ENCODE measurements around the gene ZNF563.

ZNF563 gene

DNA sequence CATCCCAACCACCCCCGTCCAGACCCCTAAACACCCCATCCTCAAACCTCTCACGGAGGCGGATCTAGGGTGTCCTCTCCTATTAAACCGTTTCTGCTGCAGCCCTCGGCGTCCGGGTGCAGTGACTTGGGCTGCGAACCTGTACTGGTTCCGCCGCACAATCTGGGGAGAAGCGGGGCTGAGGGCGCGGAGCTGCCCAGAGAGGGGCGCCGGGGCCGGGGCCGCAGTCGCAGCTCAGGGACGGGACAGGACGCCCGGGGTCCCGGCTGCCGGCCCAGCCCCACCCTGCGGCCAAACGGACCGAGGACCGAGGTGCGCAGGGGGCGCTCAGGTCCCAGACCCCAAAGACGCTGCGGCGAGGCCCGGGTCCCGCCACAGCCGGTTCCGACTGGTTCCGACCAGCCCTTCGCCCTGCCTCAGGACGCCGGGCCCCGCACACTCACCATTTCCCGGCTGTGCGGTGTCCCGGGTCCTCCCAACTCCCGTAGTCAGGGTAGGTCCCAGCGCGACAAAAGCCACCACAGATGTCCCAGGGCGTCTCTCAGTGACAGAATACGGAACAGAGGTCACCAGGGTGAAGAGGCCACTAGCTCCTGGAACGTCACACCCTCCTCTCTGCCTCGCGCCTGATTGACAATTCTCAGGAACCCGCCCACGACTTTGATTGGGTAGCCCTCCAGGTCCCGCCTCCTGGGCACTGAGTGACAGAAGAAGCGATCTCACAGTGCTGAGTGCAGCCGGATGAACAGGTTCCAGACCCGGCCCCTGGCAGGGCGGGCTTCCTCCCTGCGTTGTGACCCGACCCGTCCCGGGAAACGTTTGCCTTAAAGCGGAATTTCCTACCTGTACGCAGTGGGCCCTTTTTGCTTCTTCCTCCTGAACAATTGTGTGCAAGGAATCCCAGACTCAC, 38.9 kb downstream of the ZNF563 start, which contains the start of gene ZNF44:
ZNF44 (minus strand) TSS at position 635 of the 910 bp plus-strand sequence; CDS start at position 446, 189 bp downstream.
- peak; percentile 98 for DNase-seq

GRCh38 chr19:12293777-12294248, 39.6 kb downstream of the ZNF563 start:
- peak; percentile 64 for DNase-seq

DNA sequence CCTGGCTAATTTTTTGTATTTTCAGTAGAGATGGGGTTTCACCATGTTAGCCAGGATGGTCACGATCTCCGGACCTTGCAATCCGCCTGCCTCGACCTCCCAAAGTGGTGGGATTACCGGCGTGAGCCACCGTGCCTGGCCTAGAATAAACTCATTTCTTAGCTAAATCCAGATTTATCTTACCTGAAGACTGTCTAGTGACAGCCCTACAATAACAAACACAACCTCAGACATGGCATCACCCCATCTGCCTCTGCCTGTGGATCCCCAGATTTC, 43.7 kb downstream of the ZNF563 start:
- no peak for DNase-seq

DNA sequence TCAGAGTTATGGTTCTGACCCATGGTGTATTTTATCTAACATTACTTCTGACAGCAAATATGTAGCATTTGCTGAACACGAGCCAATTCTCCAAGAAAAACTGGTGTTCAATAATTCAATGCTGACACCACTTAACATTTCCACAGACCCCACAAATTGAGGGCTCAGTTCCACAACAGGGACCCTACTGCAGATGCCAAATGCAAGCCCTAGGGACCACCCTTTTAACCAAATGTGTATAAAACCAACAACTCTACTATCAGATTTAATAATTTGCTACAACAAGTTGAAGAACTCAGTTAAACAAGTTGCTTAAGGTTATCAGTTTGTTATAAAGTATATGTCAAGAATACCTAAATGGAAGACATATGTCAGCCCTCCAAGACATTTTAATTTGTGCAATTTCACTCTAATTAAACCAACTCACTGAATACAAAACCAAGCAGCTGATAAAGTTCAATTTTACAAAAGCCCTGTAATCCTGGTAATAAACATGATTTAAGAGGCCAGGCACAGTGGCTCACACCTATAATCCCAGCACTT, 45.4 kb downstream of the ZNF563 start:
- DNase-seq: no peak

DNA sequence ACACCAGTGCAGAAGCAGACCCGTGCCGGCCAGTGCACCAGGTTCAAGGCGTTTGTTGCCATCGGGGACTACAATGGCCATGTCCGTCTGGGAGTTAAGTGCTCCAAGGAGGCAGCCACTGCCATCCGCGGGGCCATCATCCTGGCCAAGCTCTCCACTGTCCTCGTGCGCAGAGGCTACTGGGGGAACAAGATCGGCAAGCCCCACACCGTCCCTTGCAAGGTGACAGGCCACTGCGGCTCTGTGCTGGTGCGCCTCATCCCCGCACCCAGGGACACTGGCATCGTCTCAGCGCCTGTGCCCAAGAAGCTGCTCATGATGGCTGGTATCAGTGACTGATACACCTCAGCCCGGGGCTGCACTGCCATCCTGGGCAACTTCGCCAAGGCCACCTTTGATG, 48.8 kb downstream of the ZNF563 start:
- no peak for DNase-seq

DNA sequence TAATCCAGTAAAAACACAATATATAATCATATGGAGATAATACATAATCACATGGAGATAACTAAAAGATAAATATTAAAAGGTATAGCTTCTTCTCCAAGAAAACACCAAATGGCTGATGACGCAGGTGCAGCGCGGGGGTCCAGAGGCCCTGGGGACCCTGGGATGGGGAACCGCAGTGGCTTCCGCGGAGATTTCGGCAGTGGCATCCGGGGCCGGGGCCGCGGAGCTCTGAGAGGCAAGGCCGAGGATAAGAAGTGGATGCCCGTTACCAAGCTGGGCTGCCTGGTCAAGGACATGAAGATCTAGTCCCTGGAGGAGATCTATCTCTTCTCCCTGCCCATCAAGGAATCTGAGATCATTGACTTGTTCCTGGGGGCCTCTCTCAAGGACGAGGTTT, 49.2 kb downstream of the ZNF563 start:
- DNase-seq: no peak

- DNase-seq: no peak
Observed at GRCh38 chr19:12278713-12279112, 54.7 kb downstream of the ZNF563 start.

DNA sequence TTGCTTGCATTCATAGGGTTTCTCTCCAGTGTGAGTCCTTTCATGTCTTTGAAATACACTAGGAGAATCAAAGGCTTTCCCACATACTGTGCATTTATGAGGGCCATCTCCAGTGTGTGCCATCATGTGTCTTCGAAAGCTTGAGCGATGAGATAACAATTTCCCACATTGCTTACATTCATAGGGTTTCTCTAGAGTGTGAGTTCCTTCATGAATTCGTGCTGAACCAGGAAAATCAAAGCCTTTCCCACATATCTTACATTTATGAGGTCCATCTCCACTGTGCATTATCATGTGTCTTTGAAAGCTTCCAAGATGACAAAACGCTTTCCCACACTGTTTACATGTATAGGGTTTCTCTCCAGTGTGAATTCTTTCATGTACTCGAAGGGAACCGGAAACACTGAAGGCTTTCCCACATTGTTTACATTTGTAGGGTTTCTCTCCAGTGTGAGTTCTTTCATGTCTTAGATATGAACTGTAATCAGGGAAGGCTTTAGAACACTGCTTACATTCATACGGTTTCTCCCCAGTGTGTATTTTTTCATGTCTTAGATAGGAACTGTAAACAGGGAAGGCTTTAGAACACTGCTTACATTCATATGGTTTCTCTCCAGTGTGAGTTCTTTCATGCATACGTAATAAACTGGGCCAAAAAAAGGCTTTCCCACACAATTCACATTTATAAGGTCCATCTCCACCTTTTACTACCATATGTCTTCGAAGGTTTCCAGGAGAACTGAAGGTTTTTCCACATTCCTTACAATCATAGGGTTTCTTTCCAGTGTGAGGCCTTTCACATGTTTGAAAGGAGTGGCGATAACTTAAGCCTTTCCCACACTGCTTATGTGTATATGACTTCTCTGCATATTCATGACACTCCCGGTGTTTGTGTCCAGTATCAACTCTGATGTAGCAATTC, 60.2 kb downstream of the ZNF563 start:
- DNase-seq: no peak

DNA sequence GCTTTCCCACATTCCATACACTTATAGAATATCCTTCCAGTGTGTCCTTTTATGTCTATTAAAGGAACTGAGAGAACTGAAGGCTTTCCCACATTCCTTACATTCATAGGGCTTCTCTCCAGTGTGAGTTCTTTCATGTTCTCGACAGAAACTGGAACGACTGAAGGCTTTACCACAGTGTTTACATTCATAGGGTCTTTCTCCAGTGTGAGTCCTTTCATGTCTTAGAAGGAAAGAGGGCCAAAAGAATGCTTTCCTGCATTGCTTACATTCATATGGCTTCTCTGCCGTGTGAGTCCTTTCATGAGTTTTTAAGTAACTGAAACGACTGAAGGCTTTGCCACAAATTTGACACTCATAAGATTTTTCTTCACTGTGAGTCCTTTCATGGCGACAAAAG, 61.0 kb downstream of the ZNF563 start:
- no peak for DNase-seq

DNA sequence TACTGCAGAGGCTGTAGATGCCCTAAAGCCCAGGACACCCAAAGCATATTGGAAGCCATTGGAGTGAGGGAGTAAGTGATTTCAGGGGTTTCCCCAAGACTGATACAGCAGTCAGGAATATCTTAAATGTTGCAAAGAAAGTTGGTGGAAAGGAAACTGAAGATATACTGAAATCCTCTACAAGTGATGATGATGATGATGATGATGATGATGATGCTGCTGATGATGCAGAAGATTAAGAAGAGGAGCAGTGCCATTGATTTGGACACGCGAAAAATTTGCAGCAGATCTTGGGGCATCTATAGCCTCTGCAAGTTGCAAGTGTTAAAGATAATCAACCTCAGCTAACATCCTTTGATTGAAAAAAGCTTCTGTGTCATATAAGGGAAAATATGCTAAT, 62.6 kb downstream of the ZNF563 start:
- no peak for DNase-seq
